Ovary (tissue), 9 donors: ENCODE measurements around the gene RAD50. TPM values are rescaled to one million over a fixed set of nuclear protein-coding genes. Genes with fewer than 3 reads are reported as not detected.

Experiments
- DNase-seq, 5 donors: peaks; one replicate each; pipeline ENCODE4 v3.0.0-alpha.2; 2019 to 2020
- H3K27ac ChIP-seq, 2 donors: fragments of 200-600 bp; one replicate each; pipeline versions ENCODE4 v1.5.1 to v1.8.0; 2019 to 2022
- H3K27me3 ChIP-seq: fragments of 200-600 bp; one replicate; pipeline ENCODE4 v1.8.0; 2022
- H3K36me3 ChIP-seq: fragments of 200-600 bp; sonication (generic); one replicate; pipeline ENCODE4 v1.5.1; 2019
- H3K4me1 ChIP-seq: one replicate; pipeline ENCODE4 v1.8.1; 2013; ENCODE audit warnings: mild to moderate bottlenecking, moderate library complexity; ENCODE audit not compliant: insufficient read depth
- H3K4me3 ChIP-seq: fragments of 200-600 bp; sonication (generic); one replicate; pipeline ENCODE4 v1.5.1; 2017
- H3K9me3 ChIP-seq, 2 donors: fragments of 200-600 bp in 1 of 2; sonication (generic) in 1 of 2; one replicate each; pipeline versions ENCODE4 v1.5.1 to v1.8.1; 2013 to 2019; ENCODE audit warnings: mild to moderate bottlenecking in 1 of 2, moderate library complexity in 1 of 2
- CTCF ChIP-seq, 3 donors: fragments of 450-650 bp in 2 of 3; fragments of 200-600 bp in 1 of 3; IDR thresholded peaks; one replicate each; pipeline versions ENCODE4 v1.5.1 to v1.8.0; 2016 to 2022; ENCODE audit warnings: antibody characterized with exemption in 3 of 3, mild to moderate bottlenecking in 1 of 3
- EP300 ChIP-seq: sonication (generic); formaldehyde crosslinking; IDR thresholded peaks from one replicate; pipeline ENCODE4 v1.6.1; 2017; ENCODE audit warnings: antibody characterized with exemption
- POLR2A ChIP-seq: fragments of 450-650 bp; IDR thresholded peaks from one replicate; pipeline ENCODE4 v1.6.1; 2017; ENCODE audit warnings: antibody characterized with exemption, mild to moderate bottlenecking, moderate library complexity
- WGBS, 3 donors: extraction: QIAGEN DNeasy Blood & Tissue Kit in 1 of 3; methylation state at CpG; one replicate each; pipeline versions ENCODE4 v1.1.5 to v1.1.7; 2013 to 2017; 5-methylcytosine and 5-hydroxymethylcytosine counted together
- intact Hi-C, 4 donors: fragments of 100-400 bp; cut with DNase I; formaldehyde crosslinking; loops; one replicate each; pipeline versions ENCODE4 v1.11.0 to v1.15.1; 2022 to 2023
- polyA plus RNA-seq, 2 donors: library from polyadenylated mRNA; stranded (reverse); fragments of 200-250 nt in 1 of 2; fragments of 350-450 nt in 1 of 2; fragmentation: Illumina TruSeq in 1 of 2; extraction: RNeasy Lipid Tissue Mini Kit (QIAGEN cat#74804) in 1 of 2; gene quantifications; one replicate each; pipeline ENCODE4 v1.2.3, GENCODE V29; 2013 to 2014
- total RNA-seq, 7 donors: library from RNA; depleted of rRNA in 2 of 7; stranded (reverse); fragments of >200 nt in 2 of 7; fragmentation: NEBNext Ultra II Directional in 3 of 7; extraction: Animal tissue kit (Norgen Biotek cat#: 25700) in 3 of 7; gene quantifications; one replicate each; pipeline versions ENCODE4 v1.1.0 to v1.2.4, GENCODE V29; 2016 to 2023
- donor health status: DM: no; HTN: no; CAD: no; lungs with moderate emphysema.
- donor health status: DM: no; HTN: no; CAD: no.
- donor health status: Bipolar disorder and iron deficiency.
- donor health status: DM: yes; HTN: yes; CAD: no.
- donor health status: DM: no; HTN: no; CAD: no.
- donor health status: DM: yes; HTN: yes; CAD: no.

Gene RAD50
- total and polyA plus RNA-seq, 9 donors, result 9.4 to 41.5 (median 28.1) TPM

GRCh38 chr5:132681476-132681831 is 124.7 kb downstream of the RAD50 start:
- intact Hi-C loops, result no loop called here
- Histone ChIP-seq H3K27ac (no peak overlapping the region), H3K27me3 (no peaks in the 10 kb centered on the region), H3K4me3 (no peak overlapping the region), H3K9me3 (no peaks in the 10 kb centered on the region), H3K4me1 (no peaks in the 10 kb centered on the region), H3K36me3 (no peaks in the 10 kb centered on the region)
- TF ChIP-seq POLR2A (no peak), CTCF (IDR thresholded peaks at IDR 0.05) (no peak), EP300 (no peak)
- 84 to 86% (median 85%) methylated on average over 2 of the region's 2 CpGs for WGBS, 3 donors
- DNase-seq, result no peak

- H3K27ac ChIP-seq, result no peak overlapping the region
- no peak overlapping the region for H3K4me3 ChIP-seq
- H3K27me3 ChIP-seq, result no peaks in the 10 kb centered on the region
- no peak for DNase-seq
- 87 to 97% (median 93%) methylated on average over 4 of the region's 4 CpGs for WGBS, 3 donors
- no peaks in the 10 kb centered on the region for H3K4me1 ChIP-seq
- H3K36me3 ChIP-seq, result no peaks in the 10 kb centered on the region
- no peaks in the 10 kb centered on the region for H3K9me3 ChIP-seq
- intact Hi-C loops, result no loop called here
- TF ChIP-seq POLR2A (no peak), EP300 (no peak), CTCF (IDR thresholded peaks at IDR 0.05) (no peak)
Observed at GRCh38 chr5:132681983-132682382, 125.2 kb downstream of the RAD50 start.

- no peak for DNase-seq
- H3K27me3 ChIP-seq, result no peaks in the 10 kb centered on the region
- H3K36me3 ChIP-seq, result no peaks in the 10 kb centered on the region
- no peak for TF ChIP-seq CTCF (IDR thresholded peaks at IDR 0.05)
- no peak for TF ChIP-seq POLR2A
- TF ChIP-seq EP300, result no peak
- H3K4me1 ChIP-seq, result no peaks in the 10 kb centered on the region
- no peak overlapping the region for H3K4me3 ChIP-seq
- H3K9me3 ChIP-seq, result no peaks in the 10 kb centered on the region
- H3K27ac ChIP-seq, result no peak overlapping the region
- WGBS, 3 donors, result 87 to 90% (median 88%) methylated on average over 6 of the region's 6 CpGs
- intact Hi-C loops, result no loop called here
Observed at GRCh38 chr5:132684491-132684890, 127.7 kb downstream of the RAD50 start.

GRCh38 chr5:132684922-132685720 is 128.3 kb downstream of the RAD50 start:
- intact Hi-C loops, result no loop called here
- Histone ChIP-seq H3K27ac (no peak overlapping the region), H3K4me1 (no peaks in the 10 kb centered on the region), H3K27me3 (no peaks in the 10 kb centered on the region), H3K4me3 (no peak overlapping the region), H3K36me3 (no peaks in the 10 kb centered on the region), H3K9me3 (no peaks in the 10 kb centered on the region)
- WGBS, 3 donors, result 87 to 90% (median 89%) methylated on average over 12 of the region's 12 CpGs
- DNase-seq, result no peak
- no peak for TF ChIP-seq CTCF (IDR thresholded peaks at IDR 0.05)
- TF ChIP-seq POLR2A, result no peak
- no peak for TF ChIP-seq EP300
